Germinal center (tissue), 1 donor: ENCODE measurements around the gene OMG.
A peak's percentile ranks its signal among the peaks of the same experiment; 100 is the strongest.
"Not testable (repeated sequence)": the region's sequence is repeated elsewhere in the genome, so short reads cannot be mapped to it uniquely, and the experiment has no call there.

ENCODE experiments used
- DNase-seq: peaks from one replicate; pipeline ENCODE4 v3.0.0; 2012; ENCODE audit warnings: mixed read lengths, low spot score

Gene OMG, protein sequence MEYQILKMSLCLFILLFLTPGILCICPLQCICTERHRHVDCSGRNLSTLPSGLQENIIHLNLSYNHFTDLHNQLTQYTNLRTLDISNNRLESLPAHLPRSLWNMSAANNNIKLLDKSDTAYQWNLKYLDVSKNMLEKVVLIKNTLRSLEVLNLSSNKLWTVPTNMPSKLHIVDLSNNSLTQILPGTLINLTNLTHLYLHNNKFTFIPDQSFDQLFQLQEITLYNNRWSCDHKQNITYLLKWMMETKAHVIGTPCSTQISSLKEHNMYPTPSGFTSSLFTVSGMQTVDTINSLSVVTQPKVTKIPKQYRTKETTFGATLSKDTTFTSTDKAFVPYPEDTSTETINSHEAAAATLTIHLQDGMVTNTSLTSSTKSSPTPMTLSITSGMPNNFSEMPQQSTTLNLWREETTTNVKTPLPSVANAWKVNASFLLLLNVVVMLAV

DNA sequence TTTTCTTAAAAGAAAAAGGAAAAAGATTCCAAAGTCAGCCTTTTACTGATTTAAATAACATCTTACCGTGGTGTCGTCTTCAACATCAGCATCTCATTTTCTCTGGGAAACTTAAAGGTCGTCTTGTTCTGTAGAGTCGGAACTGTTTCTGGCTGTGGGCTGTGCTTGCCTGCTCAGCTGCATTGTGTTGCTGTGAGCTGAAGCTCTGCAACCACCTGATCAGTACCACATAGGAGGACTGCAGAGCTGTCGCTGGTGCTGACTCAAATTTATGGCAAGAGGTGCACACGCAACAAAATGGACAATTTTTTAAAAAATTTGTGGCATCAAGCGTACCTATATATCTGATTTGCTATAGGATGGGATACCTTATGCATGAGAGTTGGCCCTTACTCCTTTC, at the start of gene OMG:
Gene OMG (minus strand): TSS at position 150 of the 400 bp plus-strand sequence. CDS start 908 bp downstream, outside the sequence.
- DNase-seq = no peak

DNA sequence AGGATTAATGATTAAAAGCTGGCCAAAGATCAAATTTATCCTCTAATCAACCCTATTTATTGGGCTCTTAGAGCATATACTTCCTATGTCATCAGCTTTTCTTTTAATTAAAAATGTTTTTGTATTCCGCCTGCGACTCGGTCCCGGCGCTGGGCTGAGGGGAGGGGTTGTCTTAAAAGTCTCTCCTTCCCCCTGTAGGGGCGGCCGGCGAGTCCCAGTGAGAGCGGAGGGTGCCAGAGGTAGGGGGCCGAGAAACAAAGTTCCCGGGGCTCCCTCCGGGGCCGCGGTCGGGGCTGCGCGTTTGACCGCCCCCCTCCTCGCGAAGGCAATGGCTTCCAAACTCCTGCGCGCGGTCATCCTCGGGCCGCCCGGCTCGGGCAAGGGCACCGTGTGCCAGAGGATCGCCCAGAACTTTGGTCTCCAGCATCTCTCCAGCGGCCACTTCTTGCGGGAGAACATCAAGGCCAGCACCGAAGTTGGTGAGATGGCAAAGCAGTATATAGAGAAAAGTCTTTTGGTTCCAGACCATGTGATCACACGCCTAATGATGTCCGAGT, 48.2 kb upstream of the OMG start:
- not testable (repeated sequence) for DNase-seq

DNA sequence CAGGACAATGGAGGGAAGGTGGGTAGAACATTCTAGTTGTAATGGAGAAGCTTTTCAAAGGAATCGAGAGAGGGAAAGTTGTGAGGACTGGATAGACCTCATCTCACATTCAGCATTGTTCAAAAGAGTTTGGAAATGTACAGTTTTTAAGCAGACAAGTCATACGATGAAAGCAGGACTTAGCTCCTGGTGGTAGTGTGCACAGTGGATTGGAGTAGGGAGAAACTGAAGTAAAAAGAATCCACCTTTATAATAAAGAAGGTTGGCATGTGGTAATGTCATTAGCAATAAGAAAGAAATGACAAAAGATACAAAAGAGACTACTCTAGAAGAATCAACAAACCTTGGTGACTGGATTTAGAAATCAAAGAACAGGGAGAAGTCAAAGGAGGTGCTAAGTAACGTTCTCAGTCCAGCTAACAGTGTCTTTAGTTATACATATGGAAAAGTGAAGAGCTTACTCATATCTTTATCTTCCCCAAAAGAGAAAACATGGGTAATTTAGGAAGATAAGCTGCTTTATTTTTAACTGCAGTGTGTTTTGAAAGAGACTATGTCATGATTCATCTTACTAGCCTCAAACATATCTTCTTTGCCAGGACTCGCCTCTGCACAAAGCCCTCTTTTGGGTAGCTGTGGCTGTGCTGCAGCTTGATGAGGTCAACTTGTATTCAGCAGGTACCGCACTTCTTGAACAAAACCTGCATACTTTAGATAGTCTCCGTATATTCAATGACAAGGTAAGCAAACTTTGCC, 43.0 kb upstream of the OMG start:
- DNase-seq = no peak

DNA sequence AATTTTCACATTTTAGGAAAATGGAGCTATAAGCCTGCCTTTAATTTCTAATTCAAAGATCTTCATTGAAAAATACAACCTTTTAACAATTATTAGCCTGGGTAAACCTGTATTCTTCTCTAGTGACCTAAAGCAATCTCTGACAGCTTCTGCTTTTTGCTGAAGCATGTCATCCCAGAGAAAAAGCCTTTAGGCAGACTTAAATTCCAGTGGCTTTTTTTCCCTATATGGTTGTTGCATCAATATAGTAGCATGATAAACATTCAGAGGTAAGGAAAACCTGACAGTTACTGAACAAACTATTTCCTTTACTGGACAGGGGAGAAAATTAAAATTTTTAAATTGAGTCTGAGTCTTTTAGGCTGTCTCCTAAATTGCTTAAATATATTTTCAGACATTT, 32.2 kb upstream of the OMG start:
- DNase-seq = no peak

DNA sequence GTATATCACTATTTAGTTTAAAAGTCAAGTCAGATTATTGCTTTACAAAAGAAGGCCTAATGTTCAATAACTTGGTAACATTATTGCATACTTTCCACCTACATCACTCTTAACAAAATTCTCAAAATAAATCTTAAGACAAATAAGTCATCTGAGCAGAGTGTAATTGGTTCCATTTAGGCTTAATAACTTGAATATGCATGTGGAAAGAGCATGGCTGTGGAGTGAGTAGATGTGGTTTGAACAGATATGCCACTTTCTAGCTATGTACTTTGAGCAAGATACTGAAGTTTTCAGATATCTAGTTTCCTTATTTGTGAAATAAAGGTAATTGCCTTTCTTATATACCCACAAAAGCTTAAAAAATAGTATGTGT, 31.1 kb upstream of the OMG start:
- DNase-seq = no peak

DNA sequence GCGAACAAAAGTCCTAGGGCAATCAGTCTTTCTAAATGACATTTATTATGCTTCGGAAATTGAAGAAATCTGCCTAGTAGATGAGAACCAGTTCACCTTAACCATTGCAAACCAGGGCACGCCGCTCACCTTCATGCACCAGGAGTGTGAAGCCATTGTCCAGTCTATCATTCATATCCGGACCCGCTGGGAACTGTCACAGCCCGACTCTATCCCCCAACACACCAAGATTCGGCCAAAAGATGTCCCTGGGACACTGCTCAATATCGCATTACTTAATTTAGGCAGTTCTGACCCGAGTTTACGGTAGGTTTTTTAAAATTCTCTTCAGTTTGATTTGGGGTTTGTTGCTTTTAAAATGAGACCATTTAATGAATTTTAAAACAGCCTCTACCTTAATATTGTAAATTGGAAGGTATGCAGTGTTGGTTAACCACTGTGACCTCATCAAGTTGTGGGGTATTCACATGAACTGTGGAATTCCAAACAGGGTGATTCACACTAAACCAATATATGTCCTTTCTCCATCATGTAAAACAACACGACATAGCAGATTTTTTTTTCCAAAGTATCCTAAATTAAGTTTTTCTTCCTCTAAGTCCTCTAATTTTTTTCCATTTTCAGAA, 30.6 kb upstream of the OMG start:
- no peak for DNase-seq

DNA sequence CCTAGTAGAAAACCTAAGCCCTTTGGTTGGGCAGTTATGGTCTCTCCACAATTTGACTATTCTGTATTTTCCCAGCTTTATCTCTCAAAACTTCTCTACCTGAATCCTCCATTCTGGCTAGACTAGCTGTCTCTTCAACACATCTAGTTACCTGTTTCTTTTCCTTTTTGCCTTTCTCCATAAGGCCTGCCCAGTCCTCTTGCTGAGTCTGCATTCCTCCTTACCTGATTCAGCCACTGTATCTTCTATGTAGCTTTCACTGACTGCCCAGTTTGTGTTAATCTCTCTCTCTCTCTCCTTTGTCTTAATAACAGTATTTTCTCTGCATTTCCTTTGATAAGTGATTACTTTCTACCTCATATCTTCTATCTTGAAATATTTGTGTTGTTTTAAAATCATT, 26.5 kb upstream of the OMG start:
- DNase-seq = no peak

DNA sequence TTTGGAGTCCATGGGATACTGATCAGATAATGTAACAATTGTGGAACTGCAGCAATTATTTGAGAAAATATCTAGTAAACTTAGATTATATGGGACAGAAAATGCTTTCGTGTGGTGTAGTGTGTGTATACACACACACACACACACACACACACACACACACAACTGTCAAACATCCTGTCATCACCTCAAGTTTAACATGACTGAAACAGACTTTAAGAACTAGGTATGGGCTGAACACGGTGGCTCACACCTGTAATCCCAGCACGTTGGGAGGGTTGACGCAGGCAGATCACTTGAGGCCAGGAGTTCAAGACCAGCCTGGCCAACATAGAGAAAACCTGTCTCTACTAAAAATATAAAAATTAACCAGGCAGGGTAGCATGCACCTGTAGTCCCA, 24.9 kb upstream of the OMG start:
- DNase-seq = no peak

DNA sequence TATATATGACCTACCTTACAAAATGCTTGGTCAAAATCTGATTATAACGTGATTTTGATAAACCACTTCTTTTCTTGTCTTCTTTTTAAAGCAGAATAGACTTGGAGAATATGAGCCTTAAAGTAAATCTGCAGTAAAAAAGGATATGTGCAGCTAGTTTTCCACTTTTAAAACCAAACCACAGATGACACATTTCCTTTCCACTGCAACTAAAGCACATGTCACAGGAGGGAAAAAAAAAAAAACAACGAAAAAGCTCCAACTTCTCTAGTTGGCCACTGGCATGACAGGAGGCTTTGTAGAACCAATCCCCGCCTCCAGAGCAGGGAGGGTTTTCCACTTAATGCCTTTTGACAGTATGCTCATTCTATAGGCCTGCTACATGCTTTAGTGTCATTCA, 24.4 kb upstream of the OMG start, which contains the start of gene EVI2A:
Gene EVI2A (minus strand): TSS at position 142 of the 400 bp plus-strand sequence. CDS start 2,609 bp downstream, outside the sequence.
- DNase-seq = peak; percentile 46

DNA sequence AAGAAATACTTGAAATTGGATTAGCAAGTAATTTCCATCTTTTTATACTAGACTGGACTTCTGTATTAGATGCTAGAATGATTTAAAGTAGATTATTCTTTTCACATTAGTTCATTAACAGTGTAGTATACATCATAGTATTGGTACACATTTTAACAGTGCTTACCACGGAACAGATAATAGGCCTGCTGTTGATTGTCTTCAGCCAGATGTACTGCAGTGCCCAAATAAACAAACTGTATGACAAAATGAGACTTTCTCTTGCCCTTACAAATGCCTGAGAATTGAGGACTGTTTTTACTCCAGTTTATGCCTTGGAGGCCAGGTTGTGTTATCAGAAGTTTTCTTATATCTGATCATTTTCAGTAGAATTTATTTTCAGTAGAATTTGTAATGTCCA, 23.8 kb upstream of the OMG start:
- DNase-seq = no peak

DNA sequence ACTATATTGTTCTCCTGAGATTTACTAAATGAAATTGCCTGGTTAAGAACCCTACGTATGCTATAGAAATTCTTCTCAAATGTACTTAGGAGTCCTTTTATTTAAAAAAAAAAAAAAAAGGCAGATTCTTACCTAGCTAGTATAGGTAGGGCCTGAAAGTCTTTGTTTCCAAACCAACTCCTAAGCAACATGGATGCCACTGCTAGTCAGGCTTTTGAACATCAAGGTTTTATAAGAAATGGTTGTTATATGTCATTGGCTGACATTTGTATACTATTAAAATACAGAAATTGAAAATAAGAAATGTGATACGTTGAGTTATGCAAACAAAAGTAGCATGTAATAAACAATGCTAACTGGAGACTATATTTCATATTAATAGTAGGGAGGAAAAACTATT, 23.2 kb upstream of the OMG start:
- DNase-seq = no peak

DNA sequence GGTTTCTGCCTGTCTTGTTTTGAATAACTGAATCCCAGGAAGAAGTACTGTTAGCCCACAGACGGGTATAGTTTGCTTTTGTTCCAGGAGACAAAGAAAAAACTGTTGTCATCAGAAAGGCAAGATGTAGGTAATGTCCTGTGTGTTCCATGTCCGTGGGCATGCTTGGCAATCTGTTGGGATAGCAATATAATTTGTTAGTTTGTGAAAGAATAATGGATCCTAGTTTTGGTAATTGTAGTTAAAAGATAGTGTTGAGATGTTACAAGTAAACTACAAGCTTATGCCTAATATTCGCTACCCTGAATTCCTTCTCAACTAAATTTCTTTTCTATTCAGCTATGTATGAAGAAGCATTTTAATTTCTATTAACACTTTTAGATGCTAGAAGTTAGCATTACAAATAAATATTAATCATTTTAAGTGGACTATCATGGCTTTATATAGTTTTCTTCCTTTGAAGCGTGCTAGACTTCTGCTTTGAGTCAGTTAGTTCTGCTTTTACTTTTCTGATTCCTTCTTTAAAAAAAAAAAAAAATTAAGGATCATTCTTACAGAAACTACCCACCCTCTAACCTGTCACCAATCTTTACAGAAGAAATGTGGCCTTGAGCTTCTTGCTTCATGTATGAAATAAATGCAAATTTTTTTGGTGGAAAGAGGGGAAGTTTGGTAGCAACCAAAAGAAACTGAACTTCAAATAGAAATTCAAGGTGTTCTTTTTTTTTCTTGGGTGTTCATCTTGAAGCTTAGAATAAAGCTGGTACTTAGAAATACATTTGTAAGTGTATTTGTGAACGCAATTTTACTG, 22.0 kb upstream of the OMG start:
- peak; percentile 30 for DNase-seq

DNA sequence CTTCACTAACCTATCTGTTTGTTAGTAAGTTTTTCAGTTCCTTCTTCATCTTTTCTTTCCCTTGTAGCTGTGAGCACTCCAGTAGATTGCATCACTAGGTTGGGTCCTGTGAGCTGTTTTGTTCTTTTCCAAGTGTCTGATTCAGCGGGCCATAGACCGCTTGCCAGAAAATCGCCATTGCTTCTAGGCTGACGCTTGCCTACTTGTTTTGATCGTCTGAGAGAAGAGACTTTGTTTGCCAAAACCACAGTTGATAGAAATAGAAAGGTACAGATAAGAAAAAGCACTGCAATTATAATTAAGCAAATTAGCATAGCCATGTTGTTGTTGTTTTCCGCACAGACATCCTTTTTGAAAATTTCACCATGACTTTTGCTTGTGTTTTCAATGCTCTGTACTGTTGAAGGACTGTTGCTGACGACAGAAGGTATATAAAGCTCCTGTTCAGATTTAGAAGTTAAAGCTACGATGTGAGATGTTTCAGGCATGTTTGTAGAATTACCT, 21.3 kb upstream of the OMG start:
- no peak for DNase-seq

DNA sequence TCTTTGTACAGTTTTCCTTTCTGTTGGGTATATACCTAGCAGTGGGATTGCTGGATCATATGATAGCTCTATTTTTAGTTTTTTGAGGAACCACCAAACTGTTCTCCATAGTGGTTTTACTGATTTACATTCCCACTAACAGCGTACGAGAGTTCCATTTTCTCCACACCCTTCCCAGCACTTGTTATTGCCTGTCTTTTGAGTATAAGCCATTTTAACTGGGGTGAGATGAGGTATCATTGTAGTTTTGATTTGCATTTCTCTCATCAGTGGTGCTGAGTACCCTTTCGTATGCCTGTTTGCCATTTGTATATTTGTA, 17.7 kb upstream of the OMG start:
- no peak for DNase-seq

DNA sequence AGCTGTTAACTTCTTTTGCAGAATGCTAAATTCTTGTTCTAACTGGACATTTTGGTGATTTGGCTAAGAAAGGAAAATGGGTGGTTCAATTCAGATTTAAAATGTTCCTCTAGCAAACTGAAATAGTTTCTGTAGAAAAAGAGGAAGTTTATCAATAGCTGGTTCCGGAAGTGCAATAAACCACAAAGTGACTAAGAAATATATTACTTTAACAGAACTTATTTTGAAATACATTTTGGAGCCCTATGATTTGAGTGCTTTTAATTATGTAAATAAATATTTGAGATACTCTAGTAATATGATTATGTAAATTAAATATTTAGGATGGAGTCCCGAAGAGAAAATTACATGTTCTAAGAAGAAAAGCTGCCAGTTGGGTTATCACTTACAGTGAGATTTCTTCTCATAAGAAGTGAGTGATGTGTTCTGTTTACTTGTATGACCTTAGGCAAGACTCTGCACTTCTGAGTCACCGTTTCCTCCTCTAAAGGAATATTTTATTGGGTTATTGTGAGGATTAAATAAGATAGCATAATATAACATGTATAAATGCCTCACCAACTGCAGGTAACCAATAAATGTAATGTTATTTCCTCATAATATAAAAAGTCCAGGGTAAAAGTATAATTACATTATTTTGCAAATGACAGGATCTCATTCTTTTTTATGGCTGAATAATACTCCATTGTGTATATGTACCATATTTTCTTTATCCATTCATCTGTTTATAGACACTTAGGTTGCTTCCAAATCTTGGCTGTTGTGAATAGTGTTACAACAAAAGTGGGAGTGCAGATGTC, 17.1 kb upstream of the OMG start, which contains the start of gene EVI2B:
Gene EVI2B (minus strand): TSS at position 73 of the 800 bp plus-strand sequence. CDS start 8,445 bp downstream, outside the sequence.
- peak; percentile 13 for DNase-seq

DNA sequence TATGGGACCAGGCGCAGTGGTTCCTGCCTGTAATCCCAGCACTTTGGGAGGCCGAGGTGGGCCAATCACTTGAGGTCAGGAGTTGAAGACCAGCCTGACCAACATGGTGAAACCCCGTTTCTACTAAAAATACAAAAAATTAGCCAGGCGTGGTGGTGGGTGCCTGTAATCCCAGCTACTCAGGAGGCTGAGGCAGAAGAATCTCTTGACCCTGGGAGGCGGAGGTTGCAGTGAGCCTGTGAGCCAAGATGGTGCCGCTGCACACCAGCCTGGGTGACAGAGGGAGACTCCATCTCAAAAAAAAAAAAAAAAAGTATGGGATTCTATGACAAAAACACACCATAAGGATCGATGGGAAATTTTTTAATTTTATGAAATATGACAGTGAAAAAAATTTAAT, 15.2 kb upstream of the OMG start:
- DNase-seq = not testable (repeated sequence)

DNA sequence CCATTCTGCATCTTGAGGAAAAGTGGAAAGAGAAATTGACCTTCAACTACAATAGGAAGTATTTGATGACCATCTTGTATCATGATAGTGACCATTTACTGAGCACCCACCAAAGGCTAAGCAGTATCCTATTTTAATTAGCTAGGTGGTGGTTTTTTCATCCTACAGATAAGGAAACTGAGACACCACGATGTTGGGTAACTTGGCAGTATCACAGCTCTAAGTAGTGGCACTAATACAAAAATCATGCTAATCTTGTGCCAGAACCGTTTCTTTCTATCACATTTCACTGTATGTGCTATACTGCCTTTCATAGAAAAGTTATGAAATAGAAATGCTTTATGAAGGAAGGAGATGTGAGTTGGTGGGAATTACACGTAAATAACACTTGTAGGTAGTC, 14.5 kb upstream of the OMG start:
- DNase-seq = no peak

DNA sequence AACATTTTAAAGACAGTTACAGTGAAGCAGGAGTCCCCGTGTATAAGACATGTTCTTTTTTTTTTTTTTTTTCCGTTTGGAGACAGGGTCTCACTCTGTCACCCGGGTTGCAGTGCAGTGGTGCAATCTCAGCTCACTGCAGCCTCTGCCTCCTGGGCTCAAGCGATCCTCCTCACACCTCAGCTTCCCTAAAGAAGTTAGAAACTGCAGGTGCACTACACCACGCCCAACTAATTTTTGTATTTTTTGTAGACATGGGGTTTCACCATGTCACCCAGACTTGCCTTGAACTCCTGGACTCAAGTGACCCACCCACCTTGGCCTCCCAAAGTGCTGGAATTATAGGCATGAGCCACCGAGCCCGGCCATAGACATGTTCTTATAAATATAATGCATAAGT, 13.8 kb upstream of the OMG start:
- DNase-seq = no peak

DNA sequence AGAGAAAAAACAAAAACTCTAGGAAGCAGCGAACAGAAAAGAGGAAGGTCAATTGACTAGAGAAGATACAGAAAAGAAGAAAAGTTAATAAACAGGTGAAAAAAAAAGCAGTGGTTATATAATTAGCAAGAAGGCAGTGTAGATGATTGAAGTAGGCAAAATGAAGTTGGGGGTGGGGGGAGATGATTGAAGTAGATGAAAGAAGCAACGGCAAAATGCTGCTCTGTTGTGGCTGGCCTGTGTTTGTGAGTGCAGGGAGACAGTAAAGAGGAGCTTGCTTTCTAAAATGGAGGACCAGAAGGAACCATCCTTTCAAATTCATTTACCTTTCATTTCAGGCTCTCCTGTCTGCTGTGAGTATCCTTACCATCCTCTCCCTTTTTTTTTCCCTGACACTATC, 13.2 kb upstream of the OMG start:
- DNase-seq = peak; percentile 23

DNA sequence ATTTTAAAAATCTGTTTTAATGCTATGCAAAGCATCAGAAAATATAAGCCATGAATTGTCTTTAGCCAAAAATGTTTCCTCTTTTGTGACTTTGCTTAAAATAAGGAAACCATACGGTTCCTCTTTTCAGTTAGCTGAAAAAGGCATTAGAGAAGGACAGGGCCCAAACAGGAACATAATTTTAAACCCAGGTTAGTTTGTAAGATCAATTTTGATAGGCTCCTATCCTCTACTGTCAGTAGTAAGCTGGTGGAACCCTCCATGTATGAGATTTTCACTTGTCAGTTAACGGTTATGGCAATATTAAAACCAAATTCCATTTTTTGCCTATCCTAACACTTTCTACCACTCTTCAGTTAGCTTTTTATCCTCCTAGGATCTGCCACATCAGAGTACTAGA, 12.5 kb upstream of the OMG start:
- DNase-seq = peak; percentile 79
